Mesothelial cell of epicardium (in vitro differentiated cells): Measurements from ENCODE around the gene DLG5. TPM values are rescaled to one million over a fixed set of nuclear protein-coding genes. Genes with fewer than 3 reads are reported as not detected.
A peak's percentile ranks its signal among the peaks of the same experiment; 100 is the strongest.

Experiments used
- DNase-seq, 2 experiments: peaks; one replicate each; pipeline ENCODE4 v3.0.0; 2021; ENCODE audit warnings: low spot score in 2 of 2; ENCODE audit not compliant: unreplicated experiment in 2 of 2
- H3K27ac Mint-ChIP-seq: 2 replicates; pipeline ENCODE4 v1.8.0; 2021; ENCODE audit warnings: mixed read lengths
- H3K27me3 Mint-ChIP-seq: 2 replicates; pipeline ENCODE4 v1.8.0; 2021; ENCODE audit warnings: low read depth, mixed read lengths
- H3K36me3 Mint-ChIP-seq: 2 replicates; pipeline ENCODE4 v1.8.0; 2021; ENCODE audit warnings: mixed read lengths
- H3K4me1 Mint-ChIP-seq: 2 replicates; pipeline ENCODE4 v1.8.0; 2021; ENCODE audit warnings: mixed read lengths
- H3K4me3 Mint-ChIP-seq: 2 replicates; pipeline ENCODE4 v1.8.0; 2021; ENCODE audit warnings: mild to moderate bottlenecking, moderate library complexity, mixed read lengths
- H3K9me3 Mint-ChIP-seq: 2 replicates; pipeline ENCODE4 v1.8.0; 2021; ENCODE audit warnings: mixed read lengths
- CTCF ChIP-seq: fragments of 200-600 bp; sonication (generic); IDR thresholded peaks from one replicate; pipeline ENCODE4 v1.5.0; 2021; ENCODE audit warnings: antibody characterized with exemption; ENCODE audit not compliant: unreplicated experiment
- total RNA-seq: library from RNA; stranded (reverse); gene quantifications from 3 replicates; pipeline ENCODE4 v1.2.1, GENCODE V29; 2021

Gene DLG5
- total RNA-seq, 1 donor from 2014 or later, result 82.2 TPM

- no peak overlapping the region for H3K27ac Mint-ChIP-seq
- H3K4me1 Mint-ChIP-seq, result peaks cover 9% of the 10 kb centered on the region
- no peaks in the 10 kb centered on the region for H3K27me3 Mint-ChIP-seq
- H3K36me3 Mint-ChIP-seq, result peaks cover 20% of the 10 kb centered on the region
- TF ChIP-seq CTCF, result no peak
- no peak overlapping the region for H3K4me3 Mint-ChIP-seq
- DNase-seq, result no peak
- H3K9me3 Mint-ChIP-seq, result no peaks in the 10 kb centered on the region
Measured at GRCh38 chr10:77841711-77842375, 84.7 kb downstream of the DLG5 start.

DNA sequence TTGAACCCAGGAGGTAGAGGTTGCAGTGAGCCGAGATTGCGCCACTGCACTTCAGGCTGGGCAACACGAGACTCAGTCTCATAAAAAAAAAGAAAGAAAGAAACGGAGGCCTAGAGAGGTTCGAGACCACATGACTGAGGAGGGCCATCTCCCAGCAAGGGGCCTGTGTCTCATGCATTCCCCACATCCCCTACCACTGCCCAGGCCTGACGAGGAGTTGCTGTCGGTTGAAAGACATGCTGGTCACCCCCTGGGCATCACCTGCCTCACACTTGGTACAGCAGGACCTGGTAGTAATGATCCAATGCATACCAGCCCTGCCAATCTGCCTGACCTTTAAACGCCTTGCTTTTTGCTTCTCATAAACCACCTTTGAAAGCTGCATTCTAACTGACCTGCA lies 85.9 kb downstream of the DLG5 start:
- peaks cover 20% of the 10 kb centered on the region for H3K36me3 Mint-ChIP-seq
- no peak for DNase-seq
- no peak overlapping the region for H3K4me3 Mint-ChIP-seq
- H3K27ac Mint-ChIP-seq, result no peak overlapping the region
- H3K4me1 Mint-ChIP-seq, result peaks cover 13% of the 10 kb centered on the region
- no peaks in the 10 kb centered on the region for H3K27me3 Mint-ChIP-seq
- no peak for TF ChIP-seq CTCF
- H3K9me3 Mint-ChIP-seq, result no peaks in the 10 kb centered on the region

GRCh38 chr10:77837925-77838595 lies 88.5 kb downstream of the DLG5 start:
- Mint-ChIP-seq H3K9me3 (no peaks in the 10 kb centered on the region), H3K36me3 (peaks cover 25% of the 10 kb centered on the region), H3K27ac (no peak overlapping the region), H3K4me3 (no peak overlapping the region), H3K4me1 (peaks cover 4% of the 10 kb centered on the region), H3K27me3 (no peaks in the 10 kb centered on the region)
- TF ChIP-seq CTCF, result no peak
- no peak for DNase-seq

DNA sequence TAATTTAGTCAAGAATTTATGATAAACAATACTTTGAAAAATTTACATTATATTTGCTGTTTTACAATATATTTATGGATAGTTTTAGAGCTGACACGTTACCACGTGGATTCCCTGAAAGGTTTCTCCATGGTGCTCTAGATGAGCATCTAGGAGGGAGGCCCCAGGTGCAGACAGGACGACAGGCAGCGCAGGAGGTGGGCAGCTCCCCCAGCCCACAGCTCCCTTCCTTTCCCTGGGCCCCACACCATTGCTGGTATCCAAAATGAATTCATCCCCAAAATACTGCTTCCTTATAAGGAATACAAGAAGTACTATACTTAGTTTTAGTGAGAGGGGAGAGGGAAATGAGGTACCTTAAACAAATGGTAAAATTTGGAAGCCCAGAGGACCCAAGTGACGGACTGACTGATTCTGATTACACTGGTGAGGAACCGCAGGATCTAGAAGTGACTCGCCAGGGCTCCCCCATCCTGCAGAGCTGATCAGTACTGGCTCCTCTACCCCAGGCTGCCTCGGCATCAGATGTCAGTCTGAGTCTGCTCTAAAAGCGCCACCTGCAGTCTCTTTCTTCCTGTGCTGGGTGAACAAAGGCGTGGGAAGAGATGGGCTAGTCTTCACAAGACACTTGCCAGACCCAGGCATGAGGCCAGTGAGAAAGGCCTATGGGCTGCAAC lies 89.2 kb downstream of the DLG5 start:
- H3K36me3 Mint-ChIP-seq, result peaks cover 22% of the 10 kb centered on the region
- peaks cover 4% of the 10 kb centered on the region for H3K4me1 Mint-ChIP-seq
- no peak overlapping the region for H3K4me3 Mint-ChIP-seq
- H3K9me3 Mint-ChIP-seq, result no peaks in the 10 kb centered on the region
- no peaks in the 10 kb centered on the region for H3K27me3 Mint-ChIP-seq
- H3K27ac Mint-ChIP-seq, result no peak overlapping the region
- no peak for DNase-seq
- no peak for TF ChIP-seq CTCF

DNA sequence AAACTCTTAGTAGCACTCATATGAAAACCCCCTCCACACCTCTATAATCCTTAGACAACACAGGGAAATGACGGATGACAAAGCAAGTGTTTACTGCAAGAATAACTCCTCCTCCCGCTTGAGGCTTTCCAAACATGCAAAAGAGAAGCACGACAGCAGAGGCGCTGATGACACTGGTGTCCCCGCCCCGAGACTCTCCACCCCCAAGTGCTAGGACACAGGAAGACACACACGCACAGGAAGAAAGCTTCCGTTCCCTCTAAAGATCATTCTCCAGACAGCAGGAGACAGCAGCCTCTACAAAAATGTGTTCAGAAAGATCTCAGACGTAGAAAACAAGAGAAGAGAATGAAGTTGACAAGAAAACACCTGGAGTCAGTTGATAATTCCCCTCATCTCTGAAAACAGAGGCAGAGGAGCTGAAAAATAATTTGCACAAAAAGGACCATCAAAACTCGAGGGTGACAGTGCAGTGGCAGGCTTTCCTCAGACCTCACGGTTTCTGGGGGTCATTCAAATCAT lies 90.2 kb downstream of the DLG5 start:
- no peak for TF ChIP-seq CTCF
- no peaks in the 10 kb centered on the region for H3K9me3 Mint-ChIP-seq

More for the DNA sequence above, 90.2 kb downstream of the DLG5 start:
- no peak overlapping the region for H3K4me3 Mint-ChIP-seq
- no peaks in the 10 kb centered on the region for H3K27me3 Mint-ChIP-seq
- H3K36me3 Mint-ChIP-seq, result peaks cover 21% of the 10 kb centered on the region
- peak overlapping the region; percentile 18 for H3K27ac Mint-ChIP-seq
- H3K4me1 Mint-ChIP-seq, result peaks cover 4% of the 10 kb centered on the region
- DNase-seq, result no peak
